NCI-H146 (cell line): ENCODE results near the gene ZNF579.
A peak's percentile ranks its signal among the peaks of the same experiment; 100 is the strongest.
"Not testable (repeated sequence)": the region's sequence is repeated elsewhere in the genome, so short reads cannot be mapped to it uniquely, and the experiment has no call there.

ENCODE experiments used
- DNase-seq: peaks from one replicate; lab custom pipeline; 2025; lab: John Stamatoyannopoulos, UW

The ZNF579 gene

GRCh38 chr19:55539090-55539984 is 41.3 kb downstream of the ZNF579 start:
- DNase-seq: no peak

GRCh38 chr19:55538132-55538531 is 42.5 kb downstream of the ZNF579 start:
- no peak for DNase-seq

GRCh38 chr19:55537741-55538111 is 42.9 kb downstream of the ZNF579 start:
- no peak for DNase-seq

GRCh38 chr19:55536951-55537740 is 43.5 kb downstream of the ZNF579 start, which contains the start of gene SBK2:
Gene SBK2, minus strand, starts transcription at chr19:55537133. Its CDS starts 839 bp downstream, at chr19:55536294.
- peak; percentile 40 for DNase-seq

- no peak for DNase-seq
Observed at GRCh38 chr19:55536366-55536765, 44.3 kb downstream of the ZNF579 start.

- DNase-seq: no peak
Observed at GRCh38 chr19:55535965-55536350, 44.7 kb downstream of the ZNF579 start.

GRCh38 chr19:55535173-55535964 is 45.3 kb downstream of the ZNF579 start:
- DNase-seq: no peak

GRCh38 chr19:55534280-55534679 is 46.4 kb downstream of the ZNF579 start:
- not testable (repeated sequence) for DNase-seq

GRCh38 chr19:55530996-55531395 is 49.7 kb downstream of the ZNF579 start:
- DNase-seq: no peak

GRCh38 chr19:55529636-55530234 is 50.9 kb downstream of the ZNF579 start:
- DNase-seq: no peak

- peak; percentile 91 for DNase-seq
Observed at GRCh38 chr19:55528030-55528803, 52.4 kb downstream of the ZNF579 start.

- DNase-seq: no peak
Observed at GRCh38 chr19:55527197-55528029, 53.2 kb downstream of the ZNF579 start.
